Measurements from ENCODE around the gene VAMP3.

Gene VAMP3

GRCh38 chr1:7821282-7821681 is 50.2 kb downstream of the VAMP3 start:
- DNase-seq, result no peak

- no peak for DNase-seq
Measured at GRCh38 chr1:7824701-7825100, 53.6 kb downstream of the VAMP3 start.

- no peak for DNase-seq
Measured at GRCh38 chr1:7826363-7826762, 55.3 kb downstream of the VAMP3 start.

- DNase-seq, result no peak
Measured at GRCh38 chr1:7827126-7827955, 56.2 kb downstream of the VAMP3 start.
